HUES6 (cell line): Measurements from ENCODE around the gene GPR135.
"Not testable (repeated sequence)": the region's sequence is repeated elsewhere in the genome, so short reads cannot be mapped to it uniquely, and the experiment has no call there.

Experiments used
- H3K27ac ChIP-seq: 2 replicates; pipeline ENCODE4 v1.7.0; 2013; ENCODE audit warnings: low read depth, mild to moderate bottlenecking, low read length, inconsistent platforms
- H3K27me3 ChIP-seq: 2 replicates; pipeline ENCODE4 v1.6.1; 2013; ENCODE audit warnings: low read length; ENCODE audit not compliant: control insufficient read depth, insufficient read depth
- H3K36me3 ChIP-seq: 2 replicates; pipeline ENCODE4 v1.6.1; 2013; ENCODE audit warnings: low read length; ENCODE audit not compliant: control insufficient read depth, insufficient read depth
- H3K4me1 ChIP-seq: 2 replicates; pipeline ENCODE4 v1.6.1; 2013; ENCODE audit warnings: low read length; ENCODE audit not compliant: control insufficient read depth, insufficient read depth
- H3K4me3 ChIP-seq: 2 replicates; pipeline ENCODE4 v1.5.1; 2013; ENCODE audit warnings: low read depth, low read length
- H3K9ac ChIP-seq: one replicate; pipeline ENCODE4 v1.6.1; 2013; ENCODE audit warnings: mild to moderate bottlenecking, low read length
- H3K9me3 ChIP-seq: 2 replicates; pipeline ENCODE4 v1.6.1; 2013; ENCODE audit warnings: low read depth, low read length; ENCODE audit not compliant: control insufficient read depth, insufficient read depth

Gene GPR135

GRCh38 chr14:59474172-59474571 lies 9.0 kb upstream of the GPR135 start:
- no peak overlapping the region for H3K27ac ChIP-seq
- H3K9me3 ChIP-seq = no peaks in the 10 kb centered on the region
- no peak overlapping the region for H3K9ac ChIP-seq
- H3K27me3 ChIP-seq = no peaks in the 10 kb centered on the region
- no peak overlapping the region for H3K4me3 ChIP-seq
- H3K4me1 ChIP-seq = no peaks in the 10 kb centered on the region
- H3K36me3 ChIP-seq = peaks cover 76% of the 10 kb centered on the region

- peaks cover 4% of the 10 kb centered on the region for H3K36me3 ChIP-seq
Measured at GRCh38 chr14:59464486-59465315, 479 bp downstream of the GPR135 start.

DNA sequence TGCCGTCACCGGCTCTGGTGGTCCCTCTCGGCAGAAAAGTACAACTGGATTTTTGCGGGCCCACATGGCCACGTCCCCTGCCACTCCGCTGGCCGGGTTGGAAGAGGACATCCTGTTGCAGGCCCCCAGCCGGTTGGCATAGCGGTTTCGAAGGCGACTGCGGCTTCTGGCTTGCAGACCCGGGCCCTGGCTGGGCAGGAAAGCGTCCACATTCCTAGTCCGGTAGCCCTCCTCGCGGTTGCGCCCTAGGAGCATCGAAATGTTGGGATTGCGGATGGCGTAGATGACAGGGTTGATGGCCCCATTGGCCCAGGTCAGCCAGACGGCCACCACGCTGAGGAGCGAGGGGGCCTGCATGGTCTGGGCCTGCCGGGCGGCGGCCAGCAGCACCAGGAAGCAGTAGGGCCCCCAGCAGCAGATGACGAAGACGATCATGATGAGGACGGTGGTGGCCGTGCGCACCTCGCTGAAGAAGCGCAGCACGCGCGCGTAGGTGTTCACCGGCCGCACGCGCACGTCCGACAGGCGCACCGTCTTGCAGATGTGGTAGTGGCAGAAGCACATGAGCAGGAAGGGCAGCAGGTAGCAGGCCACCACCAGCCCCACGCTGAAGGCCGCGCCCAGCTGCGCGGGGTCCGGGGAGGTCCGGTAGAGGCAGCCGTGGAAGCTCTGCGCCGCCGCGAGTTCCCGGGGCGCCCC lies 1.2 kb downstream of the GPR135 start:
- no peak overlapping the region for H3K27ac ChIP-seq
- peak overlapping the region; percentile 61 for H3K9ac ChIP-seq
- peaks cover 36% of the 10 kb centered on the region for H3K27me3 ChIP-seq
- H3K4me3 ChIP-seq = peak overlapping the region; percentile 86
- H3K4me1 ChIP-seq = peaks cover 5% of the 10 kb centered on the region; the same call in 1 of the 2 replicates
- no peaks in the 10 kb centered on the region for H3K9me3 ChIP-seq
- H3K36me3 ChIP-seq = peaks cover 4% of the 10 kb centered on the region; the same call in 1 of the 2 replicates

More at GRCh38 chr14:59464486-59465315, 479 bp downstream of the GPR135 start:
- Histone ChIP-seq H3K4me3 (peak overlapping the region; percentile 86), H3K9me3 (no peaks in the 10 kb centered on the region), H3K4me1 (peaks cover 5% of the 10 kb centered on the region; the same call in 1 of the 2 replicates), H3K27ac (no peak overlapping the region), H3K27me3 (peaks cover 36% of the 10 kb centered on the region), H3K9ac (peak overlapping the region; percentile 61)

- peaks cover 5% of the 10 kb centered on the region; the same call in 1 of the 2 replicates for H3K4me1 ChIP-seq
- no peak overlapping the region for H3K4me3 ChIP-seq
- H3K9ac ChIP-seq = no peak overlapping the region
- H3K9me3 ChIP-seq = no peaks in the 10 kb centered on the region
- peaks cover 36% of the 10 kb centered on the region for H3K27me3 ChIP-seq
- H3K27ac ChIP-seq = no peak overlapping the region
- peaks cover 4% of the 10 kb centered on the region; the same call in 1 of the 2 replicates for H3K36me3 ChIP-seq
Measured at GRCh38 chr14:59461891-59462290, 3.3 kb downstream of the GPR135 start.

- no peak overlapping the region for H3K27ac ChIP-seq
- H3K36me3 ChIP-seq = peaks cover 4% of the 10 kb centered on the region; the same call in 1 of the 2 replicates
- H3K27me3 ChIP-seq = peaks cover 28% of the 10 kb centered on the region
- H3K4me3 ChIP-seq = no peak overlapping the region
- H3K4me1 ChIP-seq = peaks cover 5% of the 10 kb centered on the region; the same call in 1 of the 2 replicates
- H3K9me3 ChIP-seq = no peaks in the 10 kb centered on the region
- no peak overlapping the region for H3K9ac ChIP-seq
Measured at GRCh38 chr14:59460378-59460777, 4.8 kb downstream of the GPR135 start.

- H3K4me1 ChIP-seq = no peaks in the 10 kb centered on the region
- peaks cover 11% of the 10 kb centered on the region for H3K27me3 ChIP-seq
- H3K27ac ChIP-seq = no peak overlapping the region
- H3K36me3 ChIP-seq = peaks cover 4% of the 10 kb centered on the region; the same call in 1 of the 2 replicates
- no peak overlapping the region for H3K4me3 ChIP-seq
- no peak overlapping the region for H3K9ac ChIP-seq
- no peaks in the 10 kb centered on the region for H3K9me3 ChIP-seq
Measured at GRCh38 chr14:59458486-59458885, 6.7 kb downstream of the GPR135 start.

DNA sequence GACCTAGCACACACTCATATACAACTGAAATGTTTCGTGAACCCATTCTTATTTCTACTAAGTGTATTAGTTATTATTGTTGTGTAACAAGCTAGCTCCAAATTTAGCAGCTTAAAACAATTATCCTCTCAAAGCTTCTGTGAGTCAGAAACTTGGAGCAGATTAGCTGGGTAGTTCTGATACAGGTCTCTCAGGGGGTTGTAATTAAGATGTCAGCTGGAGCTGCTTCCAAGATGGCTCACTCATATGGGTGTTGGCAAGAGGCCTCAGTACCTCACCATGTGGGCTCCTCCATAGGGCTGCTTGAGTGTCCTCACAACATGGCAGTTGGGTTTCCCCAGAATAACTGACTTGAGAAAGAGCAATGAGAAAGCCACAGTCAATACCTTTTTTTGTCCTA lies 9.8 kb downstream of the GPR135 start:
- Histone ChIP-seq H3K9me3 (no peaks in the 10 kb centered on the region), H3K4me3 (no peak overlapping the region), H3K27me3 (no peaks in the 10 kb centered on the region), H3K4me1 (no peaks in the 10 kb centered on the region), H3K9ac (no peak overlapping the region), H3K27ac (no peak overlapping the region), H3K36me3 (peaks cover under 1% of the 10 kb centered on the region; the same call in 1 of the 2 replicates)

- no peaks in the 10 kb centered on the region; the same call in 1 of the 2 replicates for H3K36me3 ChIP-seq
Measured at GRCh38 chr14:59454139-59454538, 11.0 kb downstream of the GPR135 start.

DNA sequence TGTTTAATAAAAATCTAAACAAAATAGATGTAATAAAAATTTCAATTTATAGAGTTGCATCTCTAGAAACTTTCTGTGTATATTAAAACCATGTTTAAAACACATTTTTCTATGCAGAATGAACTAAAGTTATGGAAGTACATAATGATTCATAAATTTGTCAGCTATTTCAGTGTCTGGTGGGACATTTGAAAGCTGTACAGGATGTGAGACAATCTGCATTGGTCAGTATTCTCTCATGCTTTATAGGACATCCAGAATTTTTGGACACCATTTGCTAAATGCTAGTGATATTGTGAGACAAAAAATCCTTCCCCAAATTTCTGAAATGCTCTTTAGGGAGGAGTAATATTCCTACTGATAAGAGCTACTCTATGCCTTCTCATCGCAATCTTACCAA lies 13.3 kb downstream of the GPR135 start:
- Histone ChIP-seq H3K27me3 (no peaks in the 10 kb centered on the region), H3K9ac (no peak overlapping the region), H3K4me3 (no peak overlapping the region), H3K27ac (no peak overlapping the region), H3K36me3 (no peaks in the 10 kb centered on the region; the same call in 1 of the 2 replicates), H3K4me1 (no peaks in the 10 kb centered on the region), H3K9me3 (no peaks in the 10 kb centered on the region)

More at GRCh38 chr14:59454139-59454538, 11.0 kb downstream of the GPR135 start:
- no peaks in the 10 kb centered on the region for H3K27me3 ChIP-seq
- no peaks in the 10 kb centered on the region for H3K4me1 ChIP-seq
- no peak overlapping the region for H3K27ac ChIP-seq
- H3K9me3 ChIP-seq = no peaks in the 10 kb centered on the region
- H3K9ac ChIP-seq = no peak overlapping the region
- H3K4me3 ChIP-seq = no peak overlapping the region

GRCh38 chr14:59450716-59451115 lies 14.5 kb downstream of the GPR135 start:
- no peak overlapping the region for H3K4me3 ChIP-seq
- H3K27me3 ChIP-seq = no peaks in the 10 kb centered on the region
- no peaks in the 10 kb centered on the region; the same call in 1 of the 2 replicates for H3K36me3 ChIP-seq
- H3K9ac ChIP-seq = no peak overlapping the region
- H3K9me3 ChIP-seq = no peaks in the 10 kb centered on the region
- H3K27ac ChIP-seq = no peak overlapping the region
- no peaks in the 10 kb centered on the region for H3K4me1 ChIP-seq

- H3K9me3 ChIP-seq, H3K4me1 ChIP-seq: not testable (repeated sequence)
Measured at GRCh38 chr14:59448673-59449072, 16.5 kb downstream of the GPR135 start.

More at GRCh38 chr14:59448673-59449072, 16.5 kb downstream of the GPR135 start:
- not testable (repeated sequence) for H3K27ac ChIP-seq, H3K36me3 ChIP-seq, H3K4me3 ChIP-seq, H3K27me3 ChIP-seq, H3K9ac ChIP-seq
